Natural killer cell (primary cell): ENCODE data around the gene AXDND1. TPM values are rescaled to one million over a fixed set of nuclear protein-coding genes. Genes with fewer than 3 reads are reported as not detected.
"Not testable (repeated sequence)": the region's sequence is repeated elsewhere in the genome, so short reads cannot be mapped to it uniquely, and the experiment has no call there.

Source experiments
- ATAC-seq, 3 donors: fragments of 150-1000 bp in 2 of 3; fragments of 200-7000 bp in 1 of 3; cut with Tn5 transposase; 1 replicate in 1 of 3; 2 replicates in 2 of 3; pipeline ENCODE4 v1.10.0; 2021; ENCODE audit warnings: mild to moderate bottlenecking in 2 of 3, moderate library complexity in 2 of 3
- DNase-seq, 2 donors: peaks; one replicate each; pipeline versions ENCODE4 v3.0.0 to v3.0.0-alpha.2; 2013 to 2021; ENCODE audit warnings: mixed read lengths in 1 of 2
- H3K27ac ChIP-seq: one replicate; pipeline ENCODE4 v1.5.1; 2013; ENCODE audit warnings: mild to moderate bottlenecking, low read length
- H3K27me3 ChIP-seq: one replicate; pipeline ENCODE4 v1.6.1; 2013; ENCODE audit warnings: low read length; ENCODE audit not compliant: control insufficient read depth, insufficient read depth
- H3K36me3 ChIP-seq: one replicate; pipeline ENCODE4 v1.6.1; 2013; ENCODE audit warnings: low read length; ENCODE audit not compliant: control insufficient read depth, insufficient read depth
- H3K4me1 ChIP-seq: one replicate; pipeline ENCODE4 v1.6.1; 2013; ENCODE audit warnings: low read length; ENCODE audit not compliant: control insufficient read depth, insufficient read depth
- H3K4me3 ChIP-seq: one replicate; pipeline ENCODE4 v1.5.1; 2013; ENCODE audit warnings: low read length
- H3K9me3 ChIP-seq: one replicate; pipeline ENCODE4 v1.6.1; 2013; ENCODE audit warnings: low read length; ENCODE audit not compliant: control insufficient read depth, insufficient read depth
- H3K27ac Mint-ChIP-seq, 2 donors: one replicate each; pipeline ENCODE4 v1.8.0; 2022; ENCODE audit warnings: mild to moderate bottlenecking in 2 of 2, mixed read lengths in 2 of 2, moderate library complexity in 1 of 2
- H3K27me3 Mint-ChIP-seq, 2 donors: one replicate each; pipeline ENCODE4 v1.8.0; 2022; ENCODE audit warnings: low read depth in 2 of 2, mixed read lengths in 2 of 2
- H3K36me3 Mint-ChIP-seq: one replicate; pipeline ENCODE4 v1.8.0; 2022; ENCODE audit warnings: mixed read lengths
- H3K4me1 Mint-ChIP-seq, 2 donors: one replicate each; pipeline ENCODE4 v1.8.0; 2022; ENCODE audit warnings: mixed read lengths in 2 of 2
- H3K4me3 Mint-ChIP-seq: one replicate; pipeline ENCODE4 v1.8.0; 2022; ENCODE audit warnings: mild to moderate bottlenecking, moderate library complexity, mixed read lengths
- H3K9me3 Mint-ChIP-seq, 2 donors: one replicate each; pipeline ENCODE4 v1.8.0; 2022; ENCODE audit warnings: mixed read lengths in 2 of 2
- CTCF ChIP-seq: fragments of 200-600 bp; IDR thresholded peaks from one replicate; pipeline ENCODE4 v1.8.0; 2022; ENCODE audit warnings: antibody characterized with exemption
- WGBS: methylation state at CpG from one replicate; pipeline ENCODE4 v1.1.7; 2013; ENCODE audit warnings: missing lambda C conversion rate; ENCODE audit not compliant: insufficient coverage; 5-methylcytosine and 5-hydroxymethylcytosine counted together
- intact Hi-C: fragments of 100-400 bp; cut with micrococcal nuclease; formaldehyde crosslinking; loops from one replicate; pipeline ENCODE4 v1.14.2; 2022
- total RNA-seq, 4 donors: library from RNA; stranded (reverse); fragments of 120-200 nt in 1 of 4; gene quantifications; one replicate each; pipeline versions ENCODE4 v1.2.3 to v1.2.4, GENCODE V29; 2013 to 2022

The AXDND1 gene
- total RNA-seq, 3 donors from 2014 or later (not counting 1 experiment from before 2014, with no cell fraction given) = 0.78 to 2.0 (median 1.7) TPM

- Histone ChIP-seq H3K4me1 (no peaks in the 10 kb centered on the region), H3K27ac (no peak overlapping the region), H3K36me3 (no peaks in the 10 kb centered on the region), H3K4me3 (no peak overlapping the region), H3K27me3 (no peaks in the 10 kb centered on the region), H3K9me3 (no peaks in the 10 kb centered on the region)
- Mint-ChIP-seq H3K27ac (no peak overlapping the region), H3K4me1 (no peaks in the 10 kb centered on the region), H3K27me3 (peaks cover 0 to 3% of the 10 kb centered on the region in 2 donors), H3K36me3 (no peaks in the 10 kb centered on the region), H3K4me3 (no peak overlapping the region), H3K9me3 (peaks cover 0 to 6% of the 10 kb centered on the region in 2 donors)
- DNase-seq = no peak
- 90% methylated on average over 7 of the region's 7 CpGs for WGBS
- no peak for TF ChIP-seq CTCF
- intact Hi-C loops = no loop called here
- ATAC-seq = no peak
Measured at GRCh38 chr1:179440971-179441370, 75.2 kb downstream of the AXDND1 start.

- Mint-ChIP-seq H3K36me3 (no peaks in the 10 kb centered on the region), H3K9me3 (peaks cover 0 to 4% of the 10 kb centered on the region in 2 donors), H3K27me3 (peaks cover 0 to 3% of the 10 kb centered on the region in 2 donors), H3K27ac (no peak overlapping the region), H3K4me1 (no peaks in the 10 kb centered on the region), H3K4me3 (no peak overlapping the region)
- Histone ChIP-seq H3K4me3 (no peak overlapping the region), H3K4me1 (no peaks in the 10 kb centered on the region), H3K27ac (no peak overlapping the region), H3K9me3 (no peaks in the 10 kb centered on the region), H3K36me3 (no peaks in the 10 kb centered on the region), H3K27me3 (no peaks in the 10 kb centered on the region)
- ATAC-seq = no peak
- intact Hi-C loops = no loop called here
- 87% methylated on average over 6 of the region's 6 CpGs for WGBS
- no peak for DNase-seq
- TF ChIP-seq CTCF = no peak
Measured at GRCh38 chr1:179441501-179441900, 75.7 kb downstream of the AXDND1 start.

GRCh38 chr1:179442846-179443245, 77.1 kb downstream of the AXDND1 start:
- H3K36me3 Mint-ChIP-seq, ATAC-seq, H3K27ac ChIP-seq, H3K4me3 ChIP-seq, H3K36me3 ChIP-seq, H3K27me3 ChIP-seq, H3K27ac Mint-ChIP-seq, DNase-seq, H3K4me1 ChIP-seq, H3K9me3 Mint-ChIP-seq, H3K4me3 Mint-ChIP-seq, H3K27me3 Mint-ChIP-seq, H3K4me1 Mint-ChIP-seq, intact Hi-C loops, H3K9me3 ChIP-seq: not testable (repeated sequence)
- WGBS = 87% methylated on average over 10 of the region's 10 CpGs

GRCh38 chr1:179445593-179445992, 79.8 kb downstream of the AXDND1 start:
- no peak for TF ChIP-seq CTCF
- Mint-ChIP-seq H3K27ac (no peak overlapping the region), H3K4me1 (no peaks in the 10 kb centered on the region), H3K4me3 (no peak overlapping the region), H3K9me3 (peaks cover 0 to 2% of the 10 kb centered on the region in 2 donors), H3K27me3 (peaks cover 5 to 12% of the 10 kb centered on the region in 2 donors), H3K36me3 (no peaks in the 10 kb centered on the region)
- H3K4me3 ChIP-seq = no peak overlapping the region
- no peak overlapping the region for H3K27ac ChIP-seq
- no peaks in the 10 kb centered on the region for H3K4me1 ChIP-seq
- intact Hi-C loops = no loop called here
- H3K36me3 ChIP-seq = no peaks in the 10 kb centered on the region
- DNase-seq (no peak), ATAC-seq (no peak)
- H3K9me3 ChIP-seq = no peaks in the 10 kb centered on the region
- H3K27me3 ChIP-seq = no peaks in the 10 kb centered on the region
